NCI-H1417 (cell line): Measurements from ENCODE around the gene TMED6.
"Not testable (repeated sequence)": the region's sequence is repeated elsewhere in the genome, so short reads cannot be mapped to it uniquely, and the experiment has no call there.

Experiments
- DNase-seq, 3 experiments: peaks; one replicate each; lab custom pipeline; 2025; lab: John Stamatoyannopoulos, UW

TMED6 gene

GRCh38 chr16:69360070-69360469 lies 8.5 kb upstream of the TMED6 start:
- not testable (repeated sequence) for DNase-seq

GRCh38 chr16:69350536-69351133 lies 951 bp downstream of the TMED6 start:
- no peak for DNase-seq

- no peak for DNase-seq
Observed at GRCh38 chr16:69349536-69349935, 2.0 kb downstream of the TMED6 start.

GRCh38 chr16:69348222-69348621 lies 3.4 kb downstream of the TMED6 start:
- DNase-seq = no peak

- no peak for DNase-seq
Observed at GRCh38 chr16:69346683-69347082, 4.9 kb downstream of the TMED6 start.

GRCh38 chr16:69345923-69346322 lies 5.7 kb downstream of the TMED6 start:
- no peak for DNase-seq

- DNase-seq = no peak
Observed at GRCh38 chr16:69344171-69344570, 7.4 kb downstream of the TMED6 start.

GRCh38 chr16:69340095-69340644 lies 11.4 kb downstream of the TMED6 start:
- no peak for DNase-seq

GRCh38 chr16:69339289-69340094 lies 12.1 kb downstream of the TMED6 start, which contains the start of the genes COG8 and NIP7:
Gene COG8, minus strand, starts transcription at chr16:69339564. Its CDS starts 12 bp downstream, at chr16:69339552.
Gene NIP7, plus strand, starts transcription at chr16:69339772. Its CDS starts 58 bp downstream, at chr16:69339830.
- DNase-seq = peak; percentile 93 to 99 (median 94)

GRCh38 chr16:69338557-69339288 lies 12.9 kb downstream of the TMED6 start:
- no peak for DNase-seq

- DNase-seq = no peak
Observed at GRCh38 chr16:69334696-69335095, 16.9 kb downstream of the TMED6 start.

GRCh38 chr16:69330286-69331109 lies 21.1 kb downstream of the TMED6 start, which contains the start of gene PDF:
Gene PDF, minus strand, starts transcription at chr16:69330588. Its CDS starts 18 bp downstream, at chr16:69330570.
- DNase-seq = peak; percentile 87 to 94 (median 93)

GRCh38 chr16:69329369-69330285 lies 22.0 kb downstream of the TMED6 start:
- DNase-seq = peak in 2 of 3 experiments; percentile 24 to 79

- peak in 1 of 3 experiments; percentile 23 for DNase-seq
Observed at GRCh38 chr16:69328854-69329316, 22.7 kb downstream of the TMED6 start.

GRCh38 chr16:69327585-69328310 lies 23.8 kb downstream of the TMED6 start:
- no peak for DNase-seq

GRCh38 chr16:69326172-69326873 lies 25.3 kb downstream of the TMED6 start:
- DNase-seq = no peak

GRCh38 chr16:69325784-69326171 lies 25.8 kb downstream of the TMED6 start:
- no peak for DNase-seq

GRCh38 chr16:69324585-69325253 lies 26.9 kb downstream of the TMED6 start:
- no peak for DNase-seq
